Stomach (tissue), 4 donors: ENCODE measurements around the gene LAMTOR1.

Source experiments
- CTCF ChIP-seq, 7 experiments: fragments of 450-650 bp in 4 of 7; fragments of 200-600 bp in 3 of 7; sonication (generic) in 3 of 7; IDR thresholded peaks; one replicate each; pipeline ENCODE4 v1.5.1; 2016 to 2019; ENCODE audit warnings: antibody characterized with exemption in 7 of 7, control low read depth in 2 of 7, mild to moderate bottlenecking in 1 of 7
- POLR2A ChIP-seq, 4 donors: fragments of 450-650 bp; IDR thresholded peaks; one replicate each; pipeline ENCODE4 v1.6.1; 2016; ENCODE audit warnings: antibody characterized with exemption in 4 of 4, control low read depth in 2 of 4, mild to moderate bottlenecking in 1 of 4, moderate library complexity in 1 of 4
- POLR2AphosphoS5 ChIP-seq, 3 donors: sonication (generic); formaldehyde crosslinking; IDR thresholded peaks; one replicate each; pipeline ENCODE4 v1.6.1; 2016; ENCODE audit warnings: antibody characterized with exemption in 3 of 3

GRCh38 chr11:72070491-72070890 lies 32.6 kb downstream of the LAMTOR1 start:
- TF ChIP-seq CTCF (IDR thresholded peaks at IDR 0.05) (no peak), POLR2A (IDR thresholded peaks at IDR 0.05) (no peak), POLR2AphosphoS5 (IDR thresholded peaks at IDR 0.05) (no peak)
